ENCODE results near the gene COL15A1. TPM values are rescaled to one million over a fixed set of nuclear protein-coding genes. Genes with fewer than 3 reads are reported as not detected.

COL15A1 gene
- total and polyA plus RNA-seq, 2 of the 8 experiments (the other 6 are each of a cell fraction or from before 2014, with no cell fraction given), result 0.12 to 0.15 TPM

DNA sequence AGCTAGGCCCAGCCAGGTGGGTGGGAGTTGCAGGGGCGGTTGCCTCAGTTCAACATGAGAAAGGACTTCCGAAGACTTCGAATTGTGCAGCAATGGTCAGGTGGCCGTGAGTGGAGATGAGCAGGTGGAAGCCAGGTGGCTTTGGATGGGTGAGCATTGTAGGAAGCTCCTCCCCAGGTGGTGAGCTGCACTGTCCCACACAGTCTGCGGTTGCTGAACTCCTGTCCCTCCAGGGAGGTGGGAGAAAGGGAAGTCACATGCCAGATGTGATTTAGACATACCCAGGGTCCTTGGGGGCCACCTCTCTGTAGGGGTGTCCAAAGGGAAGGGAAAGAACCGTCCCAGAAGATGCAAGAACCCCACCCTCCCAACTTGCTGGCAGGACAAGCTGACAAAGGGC lies 30.4 kb downstream of the COL15A1 start:
- Histone ChIP-seq H3K79me2 (ENCODE audit: control insufficient read depth in 1 of 2, insufficient read depth in 2 of 2, low read length in 2 of 2) (no peaks in the 10 kb centered on the region), H2BK12ac (ENCODE audit: low read depth, low read length) (peak overlapping the region; percentile 69; the same call in 1 of the 2 replicates), H3K23me2 (ENCODE audit: low read depth, low read length) (peaks cover 5% of the 10 kb centered on the region; the same call in 1 of the 2 replicates), H3K56ac (replicated peaks; ENCODE audit: insufficient read length, low read depth, low read length) (no peak overlapping the region), H3K27me3 (replicated peaks in 1 of 4; ENCODE audit: control insufficient read depth in 3 of 4, extremely low read depth in 1 of 4, insufficient read depth in 3 of 4, low read length in 3 of 4) (peaks cover 7 to 44% (median 28%) of the 10 kb centered on the region in 4 experiments), H4K20me1 (replicated peaks in 1 of 2; ENCODE audit: control insufficient read depth in 1 of 2, insufficient read depth in 2 of 2, low read length in 2 of 2) (peaks cover 0 to 1% of the 10 kb centered on the region in 2 experiments), H3K9me3 (ENCODE audit: insufficient read depth in 2 of 2, low read depth in 1 of 2, low read length in 1 of 2) (no peaks in the 10 kb centered on the region), H3K23ac (ENCODE audit: insufficient read length) (no peak overlapping the region), H2BK5ac (ENCODE audit: low read depth, low read length) (no peak overlapping the region), H3K4ac (replicated peaks; ENCODE audit: insufficient read length, low read depth, low read length) (no peak overlapping the region), H3K14ac (ENCODE audit: insufficient read length) (no peak overlapping the region), H3K4me3 (ENCODE audit: extremely low read depth in 1 of 4, insufficient read depth in 2 of 4, low read depth in 3 of 4, low read length in 4 of 4) (no peak overlapping the region), H3K18ac (ENCODE audit: extremely low read depth, low read length) (no peak overlapping the region), H4K8ac (ENCODE audit: extremely low read depth, insufficient read depth, low read length) (no peak overlapping the region), H3K27ac (ENCODE audit: low read depth, low read length) (no peak overlapping the region), H4K5ac (ENCODE audit: insufficient read length, low read depth, low read length) (no peak overlapping the region), H3K36me3 (ENCODE audit: control insufficient read depth in 2 of 4, insufficient read depth in 4 of 4, low read length in 3 of 4) (no peaks in the 10 kb centered on the region), H2BK120ac (replicated peaks; ENCODE audit: low read depth, low read length) (no peak overlapping the region), H4K91ac (replicated peaks; ENCODE audit: insufficient read length, low read length) (no peak overlapping the region), H3K79me1 (ENCODE audit: low read depth, low read length) (no peaks in the 10 kb centered on the region), H3K9ac (replicated peaks in 1 of 4; ENCODE audit: extremely low read depth in 1 of 4, low read depth in 3 of 4, low read length in 3 of 4) (no peak overlapping the region), H3K4me2 (ENCODE audit: insufficient read depth in 1 of 2, low read depth in 2 of 2, low read length in 2 of 2) (no peak overlapping the region), H2AK5ac (ENCODE audit: low read depth, low read length) (no peak overlapping the region), H2AFZ (ENCODE audit: low read length) (no peak overlapping the region), H2BK15ac (ENCODE audit: low read length) (0 out of 2 replicates have a peak overlapping the region, but pooled peaks have one; percentile 46), H2BK20ac (ENCODE audit: low read length) (no peak overlapping the region), H3K4me1 (replicated peaks in 1 of 4; ENCODE audit: control insufficient read depth in 3 of 4, insufficient read depth in 4 of 4, low read length in 3 of 4) (peaks cover 4 to 19% (median 10%) of the 10 kb centered on the region in 4 experiments)
- ChIA-PET CTCF (ENCODE audit: partially characterized antibody) (interaction anchor here (0.7 to 4.5 kb wide), 24 partner anchors 10 to 183 kb away, joined by 3 to 28 read pairs (median 4); partner anchors contain the start of gene COL15A1), POLR2A (ENCODE audit: partially characterized antibody) (interaction anchor here (0.8 kb wide), 1 partner anchor 10 kb away, joined by 3 read pairs; no protein-coding TSS in a partner anchor)
- TF ChIP-seq, protein P1, sequence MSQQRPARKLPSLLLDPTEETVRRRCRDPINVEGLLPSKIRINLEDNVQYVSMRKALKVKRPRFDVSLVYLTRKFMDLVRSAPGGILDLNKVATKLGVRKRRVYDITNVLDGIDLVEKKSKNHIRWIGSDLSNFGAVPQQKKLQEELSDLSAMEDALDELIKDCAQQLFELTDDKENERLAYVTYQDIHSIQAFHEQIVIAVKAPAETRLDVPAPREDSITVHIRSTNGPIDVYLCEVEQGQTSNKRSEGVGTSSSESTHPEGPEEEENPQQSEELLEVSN (IDR thresholded peaks at IDR 0.05), result 0 out of 2 replicates have a peak, but pooled peaks have one; percentile 32
- no peak for TF ChIP-seq TAF7 (optimal IDR thresholded peaks at IDR 0.05; ENCODE audit: borderline replicate concordance, low read depth, low read length)
- DNase-seq (ENCODE audit: low read depth in 1 of 2, low spot score in 2 of 2) (no peak), FAIRE-seq (no peak)
- 85% methylated on average over 6 of the region's 6 CpGs; no CpG with 5 or more reads in 1 of the 2 experiments for WGBS, 2 experiments (ENCODE audit: extremely low coverage in 1 of 2, insufficient coverage in 1 of 2, insufficient read length in 1 of 2, insufficient replicate concordance in 2 of 2, low coverage in 1 of 2, low lambda C conversion rate in 2 of 2, missing lambda C conversion rate in 1 of 2)

Data from H1 (cell line).